WTC11 (cell line): Measurements from ENCODE around the gene SECISBP2L. TPM values are rescaled to one million over a fixed set of nuclear protein-coding genes. Genes with fewer than 3 reads are reported as not detected.

Experiments used
- ATAC-seq: fragments of 200-7000 bp; cut with Tn5 transposase; 2 replicates; pipeline ENCODE4 v1.10.0; 2021; ENCODE audit warnings: mild to moderate bottlenecking, moderate library complexity
- CTCF ChIA-PET: fragments of 300-600 bp; sonication (Branson Sonifier 250); formaldehyde crosslinking; loops from one replicate; lab custom pipeline; 2021; ENCODE audit warnings: antibody characterized with exemption; lab: Charles Lee
- POLR2A ChIA-PET: fragments of 350-600 bp; sonication (Branson Sonifier 250); formaldehyde crosslinking; loops from one replicate; lab custom pipeline; 2021; ENCODE audit warnings: antibody characterized with exemption; lab: Charles Lee
- DNase-seq: peaks from one replicate; pipeline ENCODE4 v3.0.0; 2021; ENCODE audit warnings: low spot score
- H3K27ac Mint-ChIP-seq: 2 replicates; pipeline ENCODE4 v1.8.0; 2021; ENCODE audit warnings: mixed read lengths
- H3K27me3 Mint-ChIP-seq: 2 replicates; pipeline ENCODE4 v1.8.0; 2021; ENCODE audit warnings: low read depth, mild to moderate bottlenecking, moderate library complexity, mixed read lengths
- H3K36me3 Mint-ChIP-seq: 2 replicates; pipeline ENCODE4 v1.8.0; 2021; ENCODE audit warnings: mixed read lengths
- H3K4me1 Mint-ChIP-seq: 2 replicates; pipeline ENCODE4 v1.8.0; 2022; ENCODE audit warnings: mixed read lengths
- H3K4me3 Mint-ChIP-seq: 2 replicates; pipeline ENCODE4 v1.8.0; 2021; ENCODE audit warnings: mild to moderate bottlenecking, moderate library complexity, mixed read lengths
- H3K9me3 Mint-ChIP-seq: 2 replicates; pipeline ENCODE4 v1.8.0; 2021; ENCODE audit warnings: mixed read lengths
- ATF3 ChIP-seq: sonication (generic); formaldehyde crosslinking; conservative IDR thresholded peaks from 2 replicates; pipeline ENCODE4 v1.8.1; 2022; ENCODE audit warnings: mild to moderate bottlenecking, missing genetic modification reagents
- CREB1 ChIP-seq: sonication (generic); formaldehyde crosslinking; IDR thresholded peaks from 2 replicates; pipeline ENCODE4 v1.8.0; 2023; ENCODE audit warnings: mild to moderate bottlenecking, missing genetic modification reagents
- CTCF ChIP-seq: fragments of 200-600 bp; IDR thresholded peaks from 2 replicates; pipeline ENCODE4 v1.8.0; 2022; ENCODE audit warnings: antibody characterized with exemption
- ELF4 ChIP-seq: sonication (generic); formaldehyde crosslinking; IDR thresholded peaks from 2 replicates; pipeline ENCODE4 v1.8.1; 2022; ENCODE audit warnings: low read depth, mild to moderate bottlenecking, moderate library complexity, missing genetic modification reagents
- GRHL2 ChIP-seq: fragments of 250-450 bp; sonication (Bioruptor Pico); IDR thresholded peaks from 2 replicates; pipeline ENCODE4 v1.8.0; 2022; ENCODE audit warnings: mild to moderate bottlenecking, moderate library complexity; ENCODE audit not compliant: insufficient replicate concordance, severe bottlenecking
- JAZF1 ChIP-seq: fragments of 250-450 bp; sonication (Bioruptor Pico); IDR thresholded peaks from 2 replicates; pipeline ENCODE4 v1.9.0; 2021; ENCODE audit warnings: moderate library complexity, mild to moderate bottlenecking, inconsistent platforms
- NR1H2 ChIP-seq: sonication (generic); formaldehyde crosslinking; IDR thresholded peaks from 2 replicates; pipeline ENCODE4 v1.9.0; 2021; ENCODE audit warnings: mild to moderate bottlenecking, moderate library complexity, missing genetic modification reagents
- PREB ChIP-seq: sonication (generic); formaldehyde crosslinking; IDR thresholded peaks from 2 replicates; pipeline ENCODE4 v1.8.1; 2022; ENCODE audit warnings: mild to moderate bottlenecking, missing genetic modification reagents, moderate library complexity, borderline replicate concordance
- SMAD4 ChIP-seq: sonication (generic); formaldehyde crosslinking; IDR thresholded peaks from 2 replicates; pipeline ENCODE4 v1.8.0; 2022; ENCODE audit warnings: mild to moderate bottlenecking, missing genetic modification reagents
- TEAD1 ChIP-seq: sonication (generic); formaldehyde crosslinking; IDR thresholded peaks from 2 replicates; pipeline ENCODE4 v1.8.0; 2022; ENCODE audit warnings: mild to moderate bottlenecking, missing genetic modification reagents
- TEAD4 ChIP-seq: sonication (generic); formaldehyde crosslinking; IDR thresholded peaks from 2 replicates; pipeline ENCODE4 v1.8.0; 2022; ENCODE audit warnings: mild to moderate bottlenecking, missing genetic modification reagents
- USF1 ChIP-seq: sonication (generic); formaldehyde crosslinking; IDR thresholded peaks from 2 replicates; pipeline ENCODE4 v1.8.0; 2022; ENCODE audit warnings: mild to moderate bottlenecking, missing genetic modification reagents
- ZBTB21 ChIP-seq: sonication (generic); formaldehyde crosslinking; IDR thresholded peaks from 2 replicates; pipeline ENCODE4 v1.8.1; 2023; ENCODE audit warnings: mild to moderate bottlenecking, missing genetic modification reagents, borderline replicate concordance
- ZNF138 ChIP-seq: sonication (generic); formaldehyde crosslinking; conservative IDR thresholded peaks from 2 replicates; pipeline ENCODE4 v1.8.1; 2022; ENCODE audit warnings: mild to moderate bottlenecking, moderate library complexity, missing genetic modification reagents
- ZNF281 ChIP-seq: sonication (generic); formaldehyde crosslinking; IDR thresholded peaks from 2 replicates; pipeline ENCODE4 v1.8.0; 2023; ENCODE audit warnings: mild to moderate bottlenecking, missing genetic modification reagents
- total RNA-seq: library from RNA; stranded (reverse); gene quantifications from 3 replicates; pipeline ENCODE4 v1.2.3, GENCODE V29; 2021

The SECISBP2L gene
- total RNA-seq, 1 experiment from 2014 or later = 30.4 TPM

- CTCF ChIA-PET = interaction anchor here (1.2 to 5.3 kb wide), 22 partner anchors 10 to 624 kb away, joined by 3 to 152 read pairs (median 10); partner anchors contain the start of genes CEP152, COPS2, EID1 and GALK2
These were observed 69.7 kb downstream of the SECISBP2L start for GRCh38 chr15:48976444-48977088.

More at GRCh38 chr15:48976444-48977088, 69.7 kb downstream of the SECISBP2L start:
- POLR2A ChIA-PET = interaction anchor here (0.7 to 1.5 kb wide), 5 partner anchors 10 to 166 kb away, joined by 3 to 11 read pairs (median 6); partner anchors contain the start of genes CEP152 and SHC4
- no peak for DNase-seq
- peak; percentile 5; the same call in 1 of the 2 replicates for ATAC-seq
- Mint-ChIP-seq H3K4me3 (peak overlapping the region; percentile 62), H3K27me3 (peaks cover 4% of the 10 kb centered on the region), H3K36me3 (no peaks in the 10 kb centered on the region), H3K27ac (no peak overlapping the region), H3K4me1 (peaks cover 18% of the 10 kb centered on the region), H3K9me3 (no peaks in the 10 kb centered on the region)
- TF ChIP-seq ELF4 (CRISPR knock-in tag) (no peak), JAZF1 (no peak), GRHL2 (no peak), NR1H2 (CRISPR knock-in tag) (no peak), SMAD4 (CRISPR knock-in tag) (no peak), CREB1 (CRISPR knock-in tag) (no peak), ATF3 (CRISPR knock-in tag) (no peak), TEAD1 (CRISPR knock-in tag) (no peak), USF1 (CRISPR knock-in tag) (no peak), ZNF138 (CRISPR knock-in tag) (no peak), ZNF281 (CRISPR knock-in tag) (no peak), PREB (no peak), ZBTB21 (CRISPR knock-in tag) (no peak), CTCF (no peak), TEAD4 (CRISPR knock-in tag) (no peak)
